Common myeloid progenitor, CD34-positive (primary cell): ENCODE measurements around the gene MMP10.

ENCODE experiments used
- CTCF ChIA-PET: fragments of 350-600 bp; sonication (Branson Sonifier 250); formaldehyde crosslinking; loops from one replicate; lab custom pipeline; 2021; ENCODE audit warnings: antibody characterized with exemption; lab: Charles Lee
- POLR2A ChIA-PET: fragments of 350-600 bp; sonication (Branson Sonifier 250); formaldehyde crosslinking; loops from one replicate; lab custom pipeline; 2021; ENCODE audit warnings: antibody characterized with exemption; lab: Charles Lee
- DNase-seq, 3 donors: peaks; one replicate each; pipeline versions ENCODE4 v3.0.0 to v3.0.0-alpha.2; 2013
- H3K27ac ChIP-seq, 2 experiments: 1 replicate in 1 of 2; 2 replicates in 1 of 2; pipeline ENCODE4 v1.7.0; 2013; ENCODE audit warnings: inconsistent platforms in 2 of 2, low read length in 2 of 2, mild to moderate bottlenecking in 2 of 2, low read depth in 1 of 2, moderate library complexity in 1 of 2; ENCODE audit not compliant: severe bottlenecking in 2 of 2, insufficient read depth in 1 of 2, poor library complexity in 1 of 2
- H3K27me3 ChIP-seq, 5 experiments: replicated peaks in 2 of 5; 1 replicate in 3 of 5; 2 replicates in 2 of 5; pipeline versions ENCODE4 v1.6.1 to v1.7.0; 2013; ENCODE audit warnings: low read length in 4 of 5, mild to moderate bottlenecking in 2 of 5, moderate library complexity in 2 of 5, inconsistent platforms in 1 of 5; ENCODE audit not compliant: insufficient read depth in 5 of 5, control insufficient read depth in 4 of 5
- H3K36me3 ChIP-seq, 4 experiments: 1 replicate in 2 of 4; 2 replicates in 2 of 4; pipeline versions ENCODE4 v1.6.1 to v1.7.0; 2013; ENCODE audit warnings: low read length in 3 of 4, control low read depth in 1 of 4, mild to moderate bottlenecking in 1 of 4; ENCODE audit not compliant: control insufficient read depth in 4 of 4, insufficient read depth in 4 of 4
- H3K4me1 ChIP-seq, 4 experiments: 1 replicate in 3 of 4; 2 replicates in 1 of 4; pipeline versions ENCODE4 v1.6.1 to v1.7.1; 2013; ENCODE audit warnings: low read length in 3 of 4, mild to moderate bottlenecking in 3 of 4, control low read depth in 1 of 4, inconsistent platforms in 1 of 4, moderate library complexity in 1 of 4; ENCODE audit not compliant: control insufficient read depth in 4 of 4, insufficient read depth in 4 of 4; ENCODE audit errors: control extremely low read depth in 1 of 4
- H3K4me3 ChIP-seq, 7 experiments: 1 replicate in 4 of 7; 2 replicates in 3 of 7; pipeline versions ENCODE4 v1.5.1 to v1.7.0; 2013; ENCODE audit warnings: mild to moderate bottlenecking in 7 of 7, low read length in 6 of 7, moderate library complexity in 6 of 7, inconsistent platforms in 2 of 7, low read depth in 2 of 7, control low read depth in 1 of 7; ENCODE audit not compliant: insufficient read depth in 4 of 7, control insufficient read depth in 1 of 7; ENCODE audit errors: extremely low read depth in 1 of 7
- H3K9me3 ChIP-seq, 5 experiments: 1 replicate in 4 of 5; 2 replicates in 1 of 5; pipeline versions ENCODE4 v1.6.1 to v1.7.1; 2013; ENCODE audit warnings: low read length in 4 of 5, mild to moderate bottlenecking in 2 of 5, inconsistent platforms in 1 of 5, low read depth in 1 of 5, moderate library complexity in 1 of 5; ENCODE audit not compliant: control insufficient read depth in 4 of 5, insufficient read depth in 2 of 5; ENCODE audit errors: control extremely low read depth in 1 of 5
- WGBS: methylation state at CpG from one replicate; pipeline ENCODE4 v1.1.5; 2013; ENCODE audit not compliant: insufficient coverage; 5-methylcytosine and 5-hydroxymethylcytosine counted together

Gene MMP10

DNA sequence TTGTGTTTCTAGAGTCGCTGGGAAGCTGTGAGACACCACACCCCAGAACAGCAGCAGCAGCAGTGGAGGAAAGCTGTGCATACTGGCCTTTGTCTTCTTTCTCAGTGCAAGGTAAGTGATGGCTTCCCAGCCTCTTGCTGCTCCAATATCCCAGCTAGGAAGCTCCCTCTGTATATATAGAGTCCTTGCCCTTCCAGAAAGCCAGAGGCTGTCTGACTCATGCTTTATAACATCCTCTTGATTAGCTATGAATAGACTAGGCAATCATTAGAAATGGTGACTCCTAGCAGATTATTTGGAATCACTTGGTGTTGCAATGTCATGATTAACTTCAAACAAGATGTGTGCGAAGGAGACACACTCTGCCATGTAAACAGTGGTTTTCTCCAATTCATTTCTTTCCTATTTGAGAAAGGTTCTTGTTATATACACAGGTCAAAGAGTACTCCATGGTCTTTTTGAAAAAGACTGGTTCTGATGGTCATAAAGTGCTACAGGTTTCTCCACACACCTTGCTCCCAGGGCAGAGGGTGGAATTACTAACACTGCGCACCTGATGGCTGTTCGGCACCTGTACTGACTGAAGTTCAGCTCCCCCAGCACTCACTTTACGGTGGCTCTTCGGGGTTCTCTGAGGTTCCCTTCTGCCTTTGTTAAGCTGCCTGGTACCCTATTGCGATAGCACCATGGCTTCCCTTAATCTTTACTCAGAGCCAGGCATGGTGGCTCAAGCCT is 17.8 kb upstream of the MMP10 start, which contains the start of gene MMP1:
Gene MMP1, minus strand, starts transcription at position 149 of the 735 bp plus-strand sequence. Its CDS starts 68 bp downstream, at position 81.
- Histone ChIP-seq H3K4me3 (no peak within 1 kb of the TSS), H3K27me3 (peaks cover 0 to 4% (median 0%) of the 10 kb centered on the region in 5 experiments), H3K9me3 (no peaks in the 10 kb centered on the region), H3K4me1 (no peaks in the 10 kb centered on the region), H3K36me3 (no peaks in the 10 kb centered on the region), H3K27ac (no peak within 1 kb of the TSS)
- DNase-seq: no peak
- WGBS: 97% methylated on average over 7 of the region's 7 CpGs
- CTCF ChIA-PET: no interaction called here
- POLR2A ChIA-PET: no interaction called here

DNA sequence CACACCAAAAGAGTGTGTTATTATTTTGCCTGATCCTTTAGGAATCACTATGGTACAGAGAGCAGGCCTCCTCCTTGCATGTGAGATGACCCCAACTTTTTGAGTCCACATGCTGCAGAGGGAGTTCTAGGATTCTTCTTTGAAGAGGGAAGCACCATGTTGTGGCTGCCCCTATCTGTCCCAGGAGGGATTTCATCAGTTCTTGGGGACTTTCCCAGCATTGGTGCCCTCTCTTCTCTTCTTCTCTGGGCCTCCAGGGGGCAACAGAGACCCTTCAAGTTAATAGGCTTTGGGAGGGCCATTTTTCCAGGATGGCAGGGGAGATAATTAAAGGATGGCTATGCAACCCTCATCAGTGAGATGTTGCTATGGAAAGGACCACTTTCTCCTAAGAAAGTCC is 14.0 kb upstream of the MMP10 start:
- ChIA-PET CTCF (interaction anchor here (1.1 to 1.8 kb wide), 3 partner anchors 12 to 144 kb away, joined by 3 to 5 read pairs (median 4); no protein-coding TSS in a partner anchor), POLR2A (no interaction called here)
- Histone ChIP-seq H3K27me3 (peaks cover 0 to 4% (median 0%) of the 10 kb centered on the region in 5 experiments), H3K36me3 (no peaks in the 10 kb centered on the region), H3K9me3 (no peaks in the 10 kb centered on the region), H3K4me3 (no peak overlapping the region), H3K4me1 (no peaks in the 10 kb centered on the region), H3K27ac (no peak overlapping the region)
- peak; percentile 33 to 64 (median 54) for DNase-seq

DNA sequence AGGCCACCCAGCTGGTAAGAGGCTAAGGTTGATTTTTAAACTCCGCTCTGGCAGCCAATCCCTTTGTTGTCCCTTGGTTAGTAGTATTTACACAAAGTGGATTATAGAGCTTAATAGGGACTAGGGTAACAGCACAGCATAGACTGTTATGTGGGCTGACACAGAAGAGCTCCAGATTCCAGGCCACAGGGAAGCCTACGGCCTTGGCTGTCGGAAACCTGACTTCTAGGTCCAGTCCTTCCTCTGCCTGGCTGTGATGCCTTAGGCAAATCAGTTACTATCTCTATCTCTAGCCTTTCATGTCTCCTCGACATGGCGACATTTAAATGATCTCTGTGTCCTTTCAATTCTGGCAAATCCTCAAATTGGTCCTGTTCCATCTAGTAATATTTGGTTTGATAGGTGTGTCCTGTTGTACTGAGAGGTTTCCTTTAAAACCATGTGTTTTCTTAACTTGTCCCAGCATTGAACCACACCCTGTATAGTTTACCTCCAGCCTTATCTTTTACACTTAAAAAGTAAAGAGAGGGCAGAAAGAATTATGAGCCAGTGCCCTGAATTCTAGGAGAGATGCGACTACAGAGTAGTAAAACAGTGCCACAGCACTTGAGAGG is 13.4 kb upstream of the MMP10 start:
- POLR2A ChIA-PET: interaction anchor here (0.5 kb wide), 1 partner anchor 195 kb away, joined by 3 read pairs; no protein-coding TSS in a partner anchor
- CTCF ChIA-PET: interaction anchor here (1.0 to 1.9 kb wide), 4 partner anchors 9 to 62 kb away, joined by 3 to 4 read pairs (median 3); no protein-coding TSS in a partner anchor

DNA sequence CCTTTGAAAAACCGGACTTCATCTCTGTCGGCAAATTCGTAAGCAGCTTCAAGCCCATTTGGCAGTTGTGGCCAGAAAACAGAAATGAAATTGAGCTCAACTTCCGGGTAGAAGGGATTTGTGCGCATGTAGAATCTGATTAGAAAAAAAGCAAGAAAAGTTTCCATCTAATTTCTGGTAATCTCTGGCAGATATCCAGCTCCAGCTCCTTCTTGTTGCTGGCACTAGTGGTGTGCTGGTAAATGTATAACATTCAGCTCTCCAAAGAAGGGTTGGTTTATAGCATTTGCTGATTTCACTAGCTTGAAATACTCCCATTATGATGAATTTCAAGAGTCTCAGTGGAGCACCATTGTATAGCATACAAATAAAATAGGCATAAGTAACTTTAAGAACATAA is 12.2 kb upstream of the MMP10 start:
- H3K4me1 ChIP-seq: no peaks in the 10 kb centered on the region
- H3K4me3 ChIP-seq: no peak overlapping the region
- H3K36me3 ChIP-seq: no peaks in the 10 kb centered on the region
- no peak overlapping the region for H3K27ac ChIP-seq
- H3K27me3 ChIP-seq: peaks cover 0 to 4% (median 0%) of the 10 kb centered on the region in 5 experiments
- no peak for DNase-seq
- H3K9me3 ChIP-seq: no peaks in the 10 kb centered on the region
- ChIA-PET CTCF (interaction anchor here (0.7 to 1.9 kb wide), 5 partner anchors 10 to 149 kb away, joined by 3 to 4 read pairs (median 3); no protein-coding TSS in a partner anchor), POLR2A (no interaction called here)
- WGBS: 88% methylated on average over 5 of the region's 5 CpGs

More for the DNA sequence above, 13.4 kb upstream of the MMP10 start:
- peaks cover 0 to 4% (median 0%) of the 10 kb centered on the region in 5 experiments for H3K27me3 ChIP-seq
- WGBS: 98% methylated on average over 4 of the region's 6 CpGs
- no peaks in the 10 kb centered on the region for H3K36me3 ChIP-seq
- H3K27ac ChIP-seq: no peak overlapping the region
- no peaks in the 10 kb centered on the region for H3K4me1 ChIP-seq
- no peaks in the 10 kb centered on the region for H3K9me3 ChIP-seq
- no peak for DNase-seq
- H3K4me3 ChIP-seq: no peak overlapping the region

DNA sequence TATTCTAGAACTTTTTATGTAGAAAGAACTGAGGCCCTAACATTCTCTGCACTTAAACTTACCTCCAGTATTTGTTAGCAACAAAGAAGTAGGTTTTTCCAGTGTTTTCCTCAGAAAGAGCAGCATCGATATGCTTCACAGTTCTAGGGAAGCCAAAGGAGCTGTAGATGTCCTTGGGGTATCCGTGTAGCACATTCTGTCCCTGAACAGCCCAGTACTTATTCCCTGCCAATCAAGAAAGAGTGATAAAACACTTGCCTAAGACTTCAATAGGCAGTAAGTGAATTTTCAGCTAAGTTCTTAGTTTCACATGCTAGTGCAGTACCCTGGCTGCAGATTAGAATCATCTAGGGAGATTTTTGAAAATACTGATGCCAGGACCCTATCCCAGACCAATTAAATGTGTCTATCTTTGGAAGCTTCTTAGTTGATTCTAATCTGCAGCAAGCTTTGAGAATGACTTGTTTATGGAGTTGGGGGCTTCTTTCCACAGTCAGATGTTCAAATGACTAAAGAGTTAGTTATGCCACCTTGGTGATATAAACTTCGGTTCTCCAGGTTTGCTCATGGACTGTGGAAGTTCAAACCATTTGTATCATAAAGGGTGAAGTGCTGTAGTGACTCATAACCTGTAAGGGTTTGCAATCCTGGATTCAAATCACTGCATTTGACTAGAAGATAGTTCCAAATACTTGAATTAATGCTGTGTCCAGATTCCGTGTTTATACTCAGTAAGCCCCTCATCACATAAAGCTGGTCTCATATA is 11.0 kb upstream of the MMP10 start:
- H3K36me3 ChIP-seq: no peaks in the 10 kb centered on the region
- no peaks in the 10 kb centered on the region for H3K27me3 ChIP-seq
- DNase-seq: no peak
- no peak overlapping the region for H3K4me3 ChIP-seq
- 100% methylated on average over 4 of the region's 4 CpGs for WGBS
- ChIA-PET POLR2A (no interaction called here), CTCF (interaction anchor here (1.1 to 1.9 kb wide), 2 partner anchors 12 to 60 kb away, joined by 3 to 4 read pairs; no protein-coding TSS in a partner anchor)
- H3K4me1 ChIP-seq: no peaks in the 10 kb centered on the region
- H3K27ac ChIP-seq: no peak overlapping the region
- no peaks in the 10 kb centered on the region for H3K9me3 ChIP-seq

DNA sequence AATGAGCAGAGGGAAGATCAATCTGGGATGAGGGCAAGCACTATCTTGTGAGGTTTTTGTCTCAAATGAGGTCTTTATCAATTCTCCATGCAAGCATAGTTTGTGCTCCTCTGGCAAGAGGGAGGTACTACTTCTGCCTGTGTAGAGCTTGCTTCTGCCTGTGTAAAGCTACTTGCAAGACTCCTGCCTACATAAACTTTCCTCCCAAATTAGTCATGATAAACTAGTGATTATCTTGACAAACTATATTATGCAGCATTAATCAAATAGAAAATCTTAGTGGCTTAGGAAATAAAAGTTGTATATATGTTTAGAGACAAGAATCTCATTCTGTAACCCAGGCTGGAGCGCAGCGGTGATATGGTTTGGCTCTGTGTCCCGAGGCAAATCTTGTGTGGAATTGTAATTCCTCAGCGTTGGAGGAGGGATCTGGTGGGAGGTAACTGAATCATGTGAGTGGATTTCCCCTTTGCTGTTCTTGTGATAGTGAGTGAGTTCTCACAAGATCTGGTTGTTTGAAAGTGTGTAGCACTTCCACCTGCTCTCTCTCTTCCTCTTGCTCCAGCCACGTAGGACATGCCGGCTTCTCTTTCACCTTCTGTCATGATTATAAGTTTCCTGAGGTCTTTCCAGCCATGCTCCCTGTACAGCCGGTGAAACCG is 8.0 kb upstream of the MMP10 start:
- Histone ChIP-seq H3K36me3 (no peaks in the 10 kb centered on the region), H3K4me3 (no peak overlapping the region), H3K4me1 (no peaks in the 10 kb centered on the region), H3K27me3 (no peaks in the 10 kb centered on the region), H3K27ac (no peak overlapping the region), H3K9me3 (no peaks in the 10 kb centered on the region)
- WGBS: 100% methylated on average over 3 of the region's 8 CpGs
- POLR2A ChIA-PET: no interaction called here
- DNase-seq: no peak
- CTCF ChIA-PET: no interaction called here
